Renal cortical epithelial cell (primary cell): ENCODE data around the gene CYP27C1. TPM values are rescaled to one million over a fixed set of nuclear protein-coding genes. Genes with fewer than 3 reads are reported as not detected.
"Not testable (repeated sequence)": the region's sequence is repeated elsewhere in the genome, so short reads cannot be mapped to it uniquely, and the experiment has no call there.

Experiments used
- DNase-seq: peaks from one replicate; pipeline ENCODE4 v3.0.0-alpha.2; 2011; ENCODE audit warnings: low read depth
- total RNA-seq: library from RNA; depleted of rRNA; stranded (reverse); fragments of >200 nt; gene quantifications from 2 replicates; pipeline ENCODE4 v1.2.3, GENCODE V29; 2014

Gene CYP27C1
- total RNA-seq, 1 donor from 2014 or later: 1.5 TPM

- DNase-seq: no peak
Measured at GRCh38 chr2:127170452-127171197, 49.5 kb downstream of the CYP27C1 start.

DNA sequence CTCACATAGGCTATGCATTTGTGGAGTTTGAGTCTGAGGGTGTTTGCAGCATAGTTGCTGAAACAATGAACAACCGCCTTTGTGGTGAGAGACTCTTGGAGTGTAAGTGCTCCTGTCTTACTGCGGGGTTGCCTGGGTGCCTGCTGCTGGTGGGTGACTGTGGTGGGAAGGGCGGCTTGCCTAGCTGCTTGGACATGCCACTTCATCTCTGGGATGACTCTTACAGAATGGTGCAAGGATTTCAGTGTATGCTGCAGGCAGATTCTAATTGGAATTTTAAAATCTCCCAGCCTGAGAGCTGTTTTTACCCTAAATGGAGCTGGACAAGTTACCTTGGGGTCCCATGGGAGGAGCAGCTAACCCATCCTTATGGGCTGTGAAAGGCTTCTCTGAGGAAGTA, 50.1 kb downstream of the CYP27C1 start:
- no peak for DNase-seq

GRCh38 chr2:127169066-127169660, 50.9 kb downstream of the CYP27C1 start:
- no peak for DNase-seq

GRCh38 chr2:127166231-127166860, 53.8 kb downstream of the CYP27C1 start:
- DNase-seq: no peak

DNA sequence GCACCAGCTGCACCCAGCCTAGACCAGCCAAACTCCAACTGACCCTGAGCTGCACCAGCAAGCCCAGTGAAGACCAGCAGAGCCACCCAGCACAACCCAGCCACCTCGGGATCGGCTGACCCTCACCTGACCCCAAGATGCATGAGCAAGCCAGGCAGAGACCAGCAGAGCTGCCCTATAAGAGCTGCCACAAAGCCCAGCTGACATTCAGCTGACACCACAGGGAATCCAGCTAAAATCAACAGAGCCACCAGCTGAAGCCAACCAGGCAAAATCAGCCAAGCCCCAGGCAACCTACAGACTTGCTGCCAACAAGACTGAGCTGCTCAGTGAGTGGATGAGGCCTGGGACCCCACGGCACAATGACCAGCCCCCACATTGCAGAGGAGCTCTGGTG, 54.6 kb downstream of the CYP27C1 start:
- no peak for DNase-seq

DNA sequence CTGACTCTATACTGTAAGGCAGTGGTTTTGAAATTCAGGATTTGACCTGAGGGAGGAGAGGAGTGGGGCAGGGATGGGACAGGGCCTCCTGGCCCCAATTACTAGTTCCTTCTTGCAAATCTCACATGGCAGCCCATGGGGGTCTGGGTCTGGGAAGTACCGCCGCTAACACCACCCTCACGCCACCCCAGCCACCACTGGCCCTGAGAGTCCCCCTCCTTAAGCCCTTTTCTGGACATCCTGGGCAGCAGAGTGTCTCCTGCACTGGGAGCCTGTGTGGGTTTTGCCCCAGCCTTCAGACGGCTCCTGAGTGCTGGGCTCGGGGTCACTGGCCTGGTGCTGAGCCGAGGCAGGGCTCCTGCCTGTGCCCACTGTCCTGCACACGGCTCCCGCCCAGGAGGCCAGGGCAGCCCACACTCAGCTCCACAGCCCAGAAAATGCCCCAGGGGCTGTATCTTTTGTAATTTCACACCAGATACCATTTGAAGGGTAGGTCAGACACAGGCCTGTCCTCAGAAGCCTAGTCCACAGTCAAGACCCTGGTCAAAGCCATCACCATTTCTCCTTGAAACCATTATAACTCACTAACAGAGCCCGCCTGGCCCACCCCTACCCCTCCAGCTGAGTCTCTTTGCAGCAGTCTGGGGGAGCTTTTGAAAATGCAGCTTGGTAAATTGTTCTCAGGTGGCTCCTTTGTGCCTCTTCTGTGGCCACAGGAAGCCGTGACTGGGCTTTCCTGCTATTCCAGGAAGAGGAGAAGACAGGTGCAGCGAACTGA, 55.1 kb downstream of the CYP27C1 start:
- no peak for DNase-seq

GRCh38 chr2:127163921-127164320, 56.2 kb downstream of the CYP27C1 start:
- no peak for DNase-seq

DNA sequence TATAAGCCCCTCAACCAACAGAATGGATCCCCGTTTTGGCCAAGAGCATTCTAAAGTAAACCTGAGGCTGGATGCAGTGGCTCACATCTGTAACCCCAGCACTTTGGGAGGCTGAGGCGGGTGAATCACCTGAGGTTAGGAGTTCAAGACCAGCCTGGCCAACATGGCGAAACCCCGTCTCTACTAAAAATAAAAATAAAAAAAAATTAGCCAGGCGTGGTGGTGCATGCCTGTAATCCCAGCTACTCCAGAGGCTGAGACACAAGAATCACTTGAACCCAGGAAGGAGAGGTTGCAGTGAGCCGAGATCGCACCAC, 57.1 kb downstream of the CYP27C1 start:
- DNase-seq: not testable (repeated sequence)

DNA sequence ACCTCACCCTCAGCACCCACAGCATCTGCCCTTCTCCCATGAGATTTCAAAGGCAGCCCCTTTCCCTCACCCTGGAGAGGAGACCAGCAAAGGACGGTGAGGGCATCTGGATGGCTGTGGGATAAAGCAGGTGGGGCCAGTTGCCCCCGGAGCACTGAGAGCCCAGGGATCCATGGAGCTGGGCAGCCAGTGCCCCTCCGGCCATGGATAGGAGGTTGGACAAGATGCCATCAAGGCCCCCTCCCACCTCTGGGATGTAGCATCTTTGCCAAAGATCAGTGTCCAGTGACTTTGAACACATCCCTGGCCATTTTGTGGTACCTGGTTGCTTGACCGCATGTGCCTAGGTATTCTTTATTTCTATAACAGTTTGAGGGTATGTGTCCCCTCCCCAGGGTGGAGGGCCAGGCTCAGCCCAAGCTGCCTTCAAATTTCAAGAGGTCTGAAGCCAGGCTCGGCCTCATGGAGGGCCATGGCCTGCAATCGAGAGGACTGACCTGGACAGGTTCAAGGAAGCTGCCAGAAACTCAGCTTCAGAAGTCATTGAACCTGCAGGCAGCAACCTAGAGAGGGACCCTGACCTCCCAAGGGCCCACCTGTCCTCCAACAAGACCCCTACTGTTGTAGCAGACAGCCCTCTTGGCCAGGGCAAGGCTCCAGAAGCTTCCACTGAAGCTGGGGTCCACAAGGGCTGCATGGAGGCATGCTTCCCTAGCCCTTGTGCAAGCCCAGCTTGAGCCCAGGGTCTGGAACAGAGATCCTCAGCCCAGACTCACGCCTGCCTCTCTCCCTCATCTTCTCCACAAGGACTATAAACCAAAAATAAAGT, 57.6 kb downstream of the CYP27C1 start:
- no peak for DNase-seq

- peak; percentile 83 for DNase-seq
Measured at GRCh38 chr2:127161176-127162136, 58.6 kb downstream of the CYP27C1 start.

- no peak for DNase-seq
Measured at GRCh38 chr2:127160676-127161075, 59.4 kb downstream of the CYP27C1 start.

GRCh38 chr2:127159543-127159942, 60.6 kb downstream of the CYP27C1 start:
- DNase-seq: no peak

- no peak for DNase-seq
Measured at GRCh38 chr2:127158614-127159290, 61.3 kb downstream of the CYP27C1 start.

- no peak for DNase-seq
Measured at GRCh38 chr2:127157651-127158485, 62.2 kb downstream of the CYP27C1 start.

GRCh38 chr2:127157114-127157513, 63.0 kb downstream of the CYP27C1 start:
- DNase-seq: no peak

- peak; percentile 59 for DNase-seq
Measured at GRCh38 chr2:127155947-127156346, 64.2 kb downstream of the CYP27C1 start.

GRCh38 chr2:127155028-127155581, 65.0 kb downstream of the CYP27C1 start:
- DNase-seq: no peak

GRCh38 chr2:127154396-127154795, 65.7 kb downstream of the CYP27C1 start:
- DNase-seq: no peak
